Measurements from ENCODE around the gene MRGPRD.

Gene MRGPRD

GRCh38 chr11:68942751-68943271 lies 38.0 kb downstream of the MRGPRD start:
- Histone ChIP-seq H3K4me1 (ENCODE audit: control insufficient read depth, insufficient read depth, low read length) (no peaks in the 10 kb centered on the region), H3K4me3 (ENCODE audit: low read length) (no peak overlapping the region), H3K27ac (ENCODE audit: low read length) (no peak overlapping the region), H3K9me3 (ENCODE audit: control insufficient read depth, insufficient read depth, low read length) (no peaks in the 10 kb centered on the region), H3K36me3 (ENCODE audit: control insufficient read depth, insufficient read depth, low read length) (peaks cover 4% of the 10 kb centered on the region; the same call in 1 of the 2 replicates), H3K27me3 (ENCODE audit: control insufficient read depth, insufficient read depth, low read length) (no peaks in the 10 kb centered on the region)
- no peak for DNase-seq (ENCODE audit: low read depth, low spot score)
- WGBS (ENCODE audit: insufficient coverage, insufficient read length), result no CpG with 5 or more reads among the region's 9 CpGs

DNA sequence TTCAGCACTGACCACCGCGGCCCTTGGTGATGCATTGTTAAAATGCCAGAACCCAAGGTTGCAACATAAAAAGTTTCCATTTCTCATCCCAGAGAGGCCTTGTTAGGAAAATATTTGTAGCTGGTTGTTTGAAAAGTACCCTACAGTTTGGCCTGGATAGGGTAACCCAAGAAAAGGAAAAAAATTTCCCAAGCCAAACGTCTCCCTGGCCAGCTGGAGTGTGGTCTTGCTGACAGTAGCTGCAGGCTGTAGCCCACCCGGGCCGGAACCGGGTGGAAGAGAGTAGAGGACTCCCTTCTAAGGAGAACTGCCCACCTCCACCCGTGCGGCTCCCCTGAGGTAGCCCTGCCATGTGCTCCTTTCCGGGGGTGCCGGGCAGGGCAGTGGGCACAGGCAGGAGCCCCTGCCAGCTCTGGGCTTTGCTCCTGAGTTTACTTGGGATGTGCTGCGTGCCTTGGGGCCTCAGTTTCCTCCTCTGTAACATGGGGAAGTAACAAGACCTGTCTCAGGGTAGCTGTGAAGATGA lies 38.6 kb downstream of the MRGPRD start:
- no CpG with 5 or more reads among the region's 11 CpGs for WGBS (ENCODE audit: insufficient coverage, insufficient read length)

GRCh38 chr11:68941324-68942094 lies 39.3 kb downstream of the MRGPRD start:
- Histone ChIP-seq H3K4me3 (ENCODE audit: low read length) (no peak overlapping the region), H3K36me3 (ENCODE audit: control insufficient read depth, insufficient read depth, low read length) (peaks cover 15% of the 10 kb centered on the region), H3K9me3 (ENCODE audit: control insufficient read depth, insufficient read depth, low read length) (no peaks in the 10 kb centered on the region), H3K4me1 (ENCODE audit: control insufficient read depth, insufficient read depth, low read length) (no peaks in the 10 kb centered on the region), H3K27ac (ENCODE audit: low read length) (no peak overlapping the region), H3K27me3 (ENCODE audit: control insufficient read depth, insufficient read depth, low read length) (no peaks in the 10 kb centered on the region)
- DNase-seq (ENCODE audit: low read depth, low spot score), result no peak
- no CpG with 5 or more reads among the region's 18 CpGs for WGBS (ENCODE audit: insufficient coverage, insufficient read length)

More for the DNA sequence above, 38.6 kb downstream of the MRGPRD start:
- Histone ChIP-seq H3K9me3 (ENCODE audit: control insufficient read depth, insufficient read depth, low read length) (no peaks in the 10 kb centered on the region), H3K4me3 (ENCODE audit: low read length) (no peak overlapping the region), H3K27ac (ENCODE audit: low read length) (no peak overlapping the region), H3K4me1 (ENCODE audit: control insufficient read depth, insufficient read depth, low read length) (no peaks in the 10 kb centered on the region), H3K27me3 (ENCODE audit: control insufficient read depth, insufficient read depth, low read length) (no peaks in the 10 kb centered on the region), H3K36me3 (ENCODE audit: control insufficient read depth, insufficient read depth, low read length) (peaks cover 8% of the 10 kb centered on the region)
- DNase-seq (ENCODE audit: low read depth, low spot score), result no peak

GRCh38 chr11:68940651-68941323 lies 40.0 kb downstream of the MRGPRD start:
- Histone ChIP-seq H3K27ac (ENCODE audit: low read length) (no peak overlapping the region), H3K9me3 (ENCODE audit: control insufficient read depth, insufficient read depth, low read length) (no peaks in the 10 kb centered on the region), H3K36me3 (ENCODE audit: control insufficient read depth, insufficient read depth, low read length) (peaks cover 21% of the 10 kb centered on the region), H3K4me1 (ENCODE audit: control insufficient read depth, insufficient read depth, low read length) (no peaks in the 10 kb centered on the region), H3K4me3 (ENCODE audit: low read length) (no peak overlapping the region), H3K27me3 (ENCODE audit: control insufficient read depth, insufficient read depth, low read length) (no peaks in the 10 kb centered on the region)
- WGBS (ENCODE audit: insufficient coverage, insufficient read length), result no CpG with 5 or more reads among the region's 20 CpGs
- DNase-seq (ENCODE audit: low read depth, low spot score), result no peak

GRCh38 chr11:68939583-68940555 lies 40.9 kb downstream of the MRGPRD start:
- Histone ChIP-seq H3K4me3 (ENCODE audit: low read length) (no peak overlapping the region; the same call in 1 of the 2 replicates), H3K9me3 (ENCODE audit: control insufficient read depth, insufficient read depth, low read length) (no peaks in the 10 kb centered on the region), H3K27me3 (ENCODE audit: control insufficient read depth, insufficient read depth, low read length) (no peaks in the 10 kb centered on the region), H3K27ac (ENCODE audit: low read length) (no peak overlapping the region), H3K36me3 (ENCODE audit: control insufficient read depth, insufficient read depth, low read length) (peaks cover 21% of the 10 kb centered on the region), H3K4me1 (ENCODE audit: control insufficient read depth, insufficient read depth, low read length) (no peaks in the 10 kb centered on the region)
- no CpG with 5 or more reads among the region's 33 CpGs for WGBS (ENCODE audit: insufficient coverage, insufficient read length)
- no peak for DNase-seq (ENCODE audit: low read depth, low spot score)

DNA sequence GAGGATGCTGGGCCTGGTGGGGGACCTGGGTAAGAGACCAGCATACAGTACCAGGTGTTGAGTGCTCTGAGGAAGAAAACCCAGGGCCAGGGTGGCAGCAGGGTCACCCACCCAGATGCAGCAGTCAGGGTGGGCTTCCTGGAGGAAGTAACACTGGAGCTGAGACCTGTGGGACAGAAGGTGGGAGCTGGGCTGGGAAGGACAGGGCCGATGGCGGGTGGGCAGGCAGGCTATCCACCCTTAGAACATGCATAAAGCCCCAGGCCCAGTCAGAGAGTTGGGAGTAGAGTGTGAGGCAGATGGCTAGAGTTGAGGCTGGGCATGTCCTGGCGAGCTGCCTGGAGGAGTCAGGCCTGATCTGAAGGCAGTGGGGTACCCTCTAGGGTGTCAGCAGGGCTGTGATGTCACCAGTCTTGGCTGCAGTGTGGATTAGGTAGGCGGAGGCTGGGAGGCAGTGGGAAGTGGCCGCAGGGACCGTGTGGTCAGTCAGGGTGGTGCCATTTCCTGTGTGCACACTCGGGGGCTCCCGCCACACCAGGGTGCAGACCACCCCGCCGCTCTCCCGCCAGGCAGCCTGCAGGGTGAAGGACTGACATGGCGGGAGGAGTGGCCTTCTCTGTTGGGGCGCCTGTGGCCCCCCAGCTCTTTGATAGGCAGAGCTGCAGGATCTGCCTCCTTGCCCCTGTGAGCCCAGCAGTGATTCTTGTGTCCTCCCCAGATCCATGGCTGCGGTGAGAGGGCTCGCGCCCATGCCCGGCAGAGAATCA lies 41.8 kb downstream of the MRGPRD start:
- no peaks in the 10 kb centered on the region for H3K9me3 ChIP-seq (ENCODE audit: control insufficient read depth, insufficient read depth, low read length)
- H3K4me3 ChIP-seq (ENCODE audit: low read length), result no peak overlapping the region
- WGBS (ENCODE audit: insufficient coverage, insufficient read length), result no CpG with 5 or more reads among the region's 17 CpGs
- H3K4me1 ChIP-seq (ENCODE audit: control insufficient read depth, insufficient read depth, low read length), result no peaks in the 10 kb centered on the region
- peaks cover 21% of the 10 kb centered on the region for H3K36me3 ChIP-seq (ENCODE audit: control insufficient read depth, insufficient read depth, low read length)
- no peaks in the 10 kb centered on the region for H3K27me3 ChIP-seq (ENCODE audit: control insufficient read depth, insufficient read depth, low read length)
- DNase-seq (ENCODE audit: low read depth, low spot score), result no peak
- H3K27ac ChIP-seq (ENCODE audit: low read length), result no peak overlapping the region

- no CpG with 5 or more reads among the region's 18 CpGs for WGBS (ENCODE audit: insufficient coverage, insufficient read length)
- Histone ChIP-seq H3K9me3 (ENCODE audit: control insufficient read depth, insufficient read depth, low read length) (no peaks in the 10 kb centered on the region), H3K4me1 (ENCODE audit: control insufficient read depth, insufficient read depth, low read length) (no peaks in the 10 kb centered on the region), H3K27ac (ENCODE audit: low read length) (no peak overlapping the region), H3K36me3 (ENCODE audit: control insufficient read depth, insufficient read depth, low read length) (peaks cover 21% of the 10 kb centered on the region), H3K4me3 (ENCODE audit: low read length) (no peak overlapping the region), H3K27me3 (ENCODE audit: control insufficient read depth, insufficient read depth, low read length) (no peaks in the 10 kb centered on the region)
- DNase-seq (ENCODE audit: low read depth, low spot score), result no peak
Measured at GRCh38 chr11:68938088-68938487, 42.7 kb downstream of the MRGPRD start.

DNA sequence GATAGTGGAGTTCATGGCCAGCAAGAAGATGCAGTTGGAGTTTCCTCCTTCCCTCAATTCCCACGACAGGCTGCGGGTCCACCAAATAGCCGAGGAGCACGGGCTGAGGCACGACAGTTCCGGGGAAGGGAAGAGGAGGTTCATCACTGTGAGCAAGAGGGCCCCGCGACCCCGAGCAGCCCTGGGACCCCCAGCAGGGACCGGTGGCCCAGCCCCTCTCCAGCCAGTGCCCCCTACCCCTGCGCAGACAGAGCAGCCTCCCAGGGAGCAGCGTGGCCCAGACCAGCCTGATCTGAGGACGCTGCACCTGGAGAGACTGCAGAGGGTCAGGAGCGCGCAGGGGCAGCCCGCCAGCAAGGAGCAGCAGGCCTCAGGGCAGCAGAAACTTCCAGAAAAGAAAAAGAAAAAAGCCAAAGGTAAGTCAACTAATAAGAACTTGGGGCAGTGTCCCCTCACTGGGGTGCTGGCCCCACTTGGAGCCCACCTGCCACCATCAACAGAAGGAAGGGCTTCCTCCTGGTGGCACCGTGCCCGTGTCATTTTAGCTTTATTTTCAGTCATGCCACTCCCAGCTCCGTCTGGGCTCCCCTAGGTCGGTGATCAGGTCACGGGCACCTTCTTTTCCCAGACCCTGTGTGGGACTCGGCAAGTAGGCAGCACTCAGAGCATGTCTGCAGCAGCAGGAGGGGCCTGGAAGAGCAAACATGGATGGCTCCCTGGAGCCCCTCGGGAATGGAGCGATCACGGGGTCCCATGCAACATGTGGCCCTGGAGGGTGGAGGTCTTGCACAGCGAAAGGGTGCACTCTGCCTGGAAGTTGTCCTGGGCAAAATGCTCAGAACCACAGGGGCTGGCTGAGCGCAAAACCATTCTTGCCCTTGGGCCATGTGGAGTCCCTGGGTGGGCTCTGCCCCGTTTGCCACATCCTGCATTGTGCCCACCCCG lies 43.8 kb downstream of the MRGPRD start:
- Histone ChIP-seq H3K27me3 (ENCODE audit: control insufficient read depth, insufficient read depth, low read length) (no peaks in the 10 kb centered on the region), H3K4me3 (ENCODE audit: low read length) (no peak overlapping the region)
- WGBS (ENCODE audit: insufficient coverage, insufficient read length), result no CpG with 5 or more reads among the region's 29 CpGs

GRCh38 chr11:68936358-68936636 lies 44.5 kb downstream of the MRGPRD start:
- H3K4me3 ChIP-seq (ENCODE audit: low read length), result no peak overlapping the region
- WGBS (ENCODE audit: insufficient coverage, insufficient read length), result no CpG with 5 or more reads among the region's 10 CpGs

More for the DNA sequence above, 43.8 kb downstream of the MRGPRD start:
- no peak for DNase-seq (ENCODE audit: low read depth, low spot score)
- Histone ChIP-seq H3K36me3 (ENCODE audit: control insufficient read depth, insufficient read depth, low read length) (peaks cover 21% of the 10 kb centered on the region), H3K4me1 (ENCODE audit: control insufficient read depth, insufficient read depth, low read length) (no peaks in the 10 kb centered on the region), H3K27ac (ENCODE audit: low read length) (no peak overlapping the region), H3K9me3 (ENCODE audit: control insufficient read depth, insufficient read depth, low read length) (no peaks in the 10 kb centered on the region)

More at GRCh38 chr11:68936358-68936636, 44.5 kb downstream of the MRGPRD start:
- H3K4me1 ChIP-seq (ENCODE audit: control insufficient read depth, insufficient read depth, low read length), result no peaks in the 10 kb centered on the region
- H3K27ac ChIP-seq (ENCODE audit: low read length), result no peak overlapping the region
- no peak for DNase-seq (ENCODE audit: low read depth, low spot score)
- H3K36me3 ChIP-seq (ENCODE audit: control insufficient read depth, insufficient read depth, low read length), result peaks cover 21% of the 10 kb centered on the region
- no peaks in the 10 kb centered on the region for H3K9me3 ChIP-seq (ENCODE audit: control insufficient read depth, insufficient read depth, low read length)
- no peaks in the 10 kb centered on the region for H3K27me3 ChIP-seq (ENCODE audit: control insufficient read depth, insufficient read depth, low read length)

Data from iPS DF 6.9 (cell line).